Prostate gland (tissue), 2 donors: Measurements from ENCODE around the gene FRMD4B. TPM values are rescaled to one million over a fixed set of nuclear protein-coding genes. Genes with fewer than 3 reads are reported as not detected.

Experiments
- DNase-seq: peaks from one replicate; pipeline ENCODE4 v3.0.0-alpha.2; 2019; ENCODE audit warnings: low spot score
- H3K27ac ChIP-seq, 2 donors: fragments of 200-600 bp; sonication (generic); 2 replicates each; pipeline ENCODE4 v1.5.1; 2017 to 2019
- H3K27me3 ChIP-seq: fragments of 200-600 bp; sonication (generic); replicated peaks from 2 replicates; pipeline ENCODE4 v1.5.1; 2019; ENCODE audit not compliant: insufficient read depth
- H3K36me3 ChIP-seq, 2 donors: fragments of 200-600 bp; sonication (generic); 1 replicate in 1 of 2; 2 replicates in 1 of 2; pipeline versions ENCODE4 v1.5.1 to v1.8.1; 2017 to 2019
- H3K4me1 ChIP-seq: fragments of 200-600 bp; sonication (generic); replicated peaks from 2 replicates; pipeline ENCODE4 v1.5.1; 2019
- H3K4me3 ChIP-seq, 2 donors: fragments of 200-600 bp; sonication (generic); 2 replicates each; pipeline ENCODE4 v1.5.1; 2017 to 2019
- H3K9me3 ChIP-seq: fragments of 200-600 bp; sonication (generic); 2 replicates; pipeline ENCODE4 v1.5.1; 2017
- POLR2A ChIP-seq: fragments of 450-650 bp; IDR thresholded peaks from one replicate; pipeline ENCODE4 v1.6.1; 2016; ENCODE audit warnings: antibody characterized with exemption, mild to moderate bottlenecking
- POLR2AphosphoS5 ChIP-seq: sonication (generic); formaldehyde crosslinking; IDR thresholded peaks from one replicate; pipeline ENCODE4 v1.6.1; 2017; ENCODE audit warnings: antibody characterized with exemption
- WGBS: methylation state at CpG from one replicate; pipeline ENCODE4 v1.1.5; 2018; 5-methylcytosine and 5-hydroxymethylcytosine counted together
- intact Hi-C: fragments of 100-400 bp; cut with DNase I; formaldehyde crosslinking; loops from one replicate; pipeline ENCODE4 v1.14.2; 2022
- total RNA-seq, 2 donors: library from RNA; depleted of rRNA; stranded (reverse); fragments of >200 nt; gene quantifications; one replicate each; pipeline ENCODE4 v1.1.0, GENCODE V29; 2016
- TF ChIP-seq, protein P1 (sequence below), 4 experiments: fragments of 200-600 bp in 2 of 4; fragments of 450-650 bp in 2 of 4; sonication (generic) in 2 of 4; IDR thresholded peaks; 1 replicate in 3 of 4; 2 replicates in 1 of 4; pipeline ENCODE4 v1.5.1; 2016 to 2019; ENCODE audit warnings: antibody characterized with exemption in 4 of 4, mild to moderate bottlenecking in 2 of 4, moderate library complexity in 2 of 4

Gene FRMD4B
- total RNA-seq, 2 donors from 2014 or later: 31.0 to 41.4 TPM

DNA sequence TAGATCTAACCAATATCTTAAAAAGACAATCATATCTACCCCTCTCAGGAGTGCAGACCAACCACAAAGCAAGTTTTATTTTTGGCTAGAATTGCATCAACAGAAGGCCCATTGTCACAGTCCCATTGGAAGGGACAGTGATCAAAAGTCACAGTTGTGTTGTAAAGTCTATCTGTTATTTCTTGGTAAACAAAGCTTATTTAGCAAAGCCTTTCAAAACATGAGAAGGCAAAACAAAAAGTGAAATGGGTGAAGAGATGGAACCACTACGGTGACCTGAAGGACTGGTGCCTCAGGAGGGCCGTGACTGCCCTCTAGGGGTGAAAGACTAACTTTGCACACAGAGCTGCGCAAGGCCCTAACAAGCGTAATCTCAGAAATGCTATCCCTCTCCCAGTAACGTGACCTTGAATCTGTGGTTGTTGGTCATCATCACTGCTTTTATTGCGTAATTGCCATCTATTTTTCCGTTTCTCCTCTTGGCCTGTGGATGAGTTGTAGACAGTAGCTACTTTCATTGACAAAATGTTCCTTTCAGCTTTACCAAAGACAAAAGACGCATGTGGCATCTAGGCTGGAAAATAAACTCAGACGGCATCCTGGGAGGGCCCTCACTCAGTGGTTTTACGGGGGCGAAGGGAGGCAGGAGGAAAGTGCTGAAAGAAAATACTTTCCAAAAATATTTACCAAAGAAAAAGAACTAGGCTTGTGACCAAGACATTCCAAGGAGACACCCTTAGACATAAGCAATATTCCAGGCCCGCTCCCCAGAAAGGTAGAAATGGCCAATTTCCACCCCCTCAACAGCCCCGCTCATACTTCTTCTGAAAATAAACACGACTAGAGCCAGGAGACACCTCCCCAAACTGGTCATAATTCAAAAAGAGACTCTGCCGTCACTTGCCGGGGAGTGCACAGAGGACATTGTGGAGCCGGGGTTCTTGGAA, 79.4 kb downstream of the FRMD4B start:
- peak; percentile 71 for DNase-seq
- Histone ChIP-seq H3K27me3 (no peaks in the 10 kb centered on the region), H3K27ac (peak overlapping the region; percentile 36 to 43), H3K9me3 (no peaks in the 10 kb centered on the region), H3K4me3 (no peak overlapping the region), H3K4me1 (no peaks in the 10 kb centered on the region), H3K36me3 (no peaks in the 10 kb centered on the region)
- 28% methylated on average over 17 of the region's 17 CpGs for WGBS
- intact Hi-C loops: loop anchor here (5.0 kb wide), 3 partner anchors 106 to 184 kb away; partner anchors contain the start of gene LMOD3
- TF ChIP-seq, protein P1, sequence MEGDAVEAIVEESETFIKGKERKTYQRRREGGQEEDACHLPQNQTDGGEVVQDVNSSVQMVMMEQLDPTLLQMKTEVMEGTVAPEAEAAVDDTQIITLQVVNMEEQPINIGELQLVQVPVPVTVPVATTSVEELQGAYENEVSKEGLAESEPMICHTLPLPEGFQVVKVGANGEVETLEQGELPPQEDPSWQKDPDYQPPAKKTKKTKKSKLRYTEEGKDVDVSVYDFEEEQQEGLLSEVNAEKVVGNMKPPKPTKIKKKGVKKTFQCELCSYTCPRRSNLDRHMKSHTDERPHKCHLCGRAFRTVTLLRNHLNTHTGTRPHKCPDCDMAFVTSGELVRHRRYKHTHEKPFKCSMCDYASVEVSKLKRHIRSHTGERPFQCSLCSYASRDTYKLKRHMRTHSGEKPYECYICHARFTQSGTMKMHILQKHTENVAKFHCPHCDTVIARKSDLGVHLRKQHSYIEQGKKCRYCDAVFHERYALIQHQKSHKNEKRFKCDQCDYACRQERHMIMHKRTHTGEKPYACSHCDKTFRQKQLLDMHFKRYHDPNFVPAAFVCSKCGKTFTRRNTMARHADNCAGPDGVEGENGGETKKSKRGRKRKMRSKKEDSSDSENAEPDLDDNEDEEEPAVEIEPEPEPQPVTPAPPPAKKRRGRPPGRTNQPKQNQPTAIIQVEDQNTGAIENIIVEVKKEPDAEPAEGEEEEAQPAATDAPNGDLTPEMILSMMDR (IDR thresholded peaks at IDR 0.05): peak; percentile 73 to 91 (median 88)
- peak; percentile 65 for TF ChIP-seq POLR2AphosphoS5
- TF ChIP-seq POLR2A: no peak

- Histone ChIP-seq H3K36me3 (no peaks in the 10 kb centered on the region), H3K27ac (peak overlapping the region in 1 of 2 donors; percentile 19), H3K4me3 (no peak overlapping the region), H3K4me1 (no peaks in the 10 kb centered on the region), H3K27me3 (no peaks in the 10 kb centered on the region), H3K9me3 (no peaks in the 10 kb centered on the region)
- intact Hi-C loops: loop anchor here (5.0 kb wide), 3 partner anchors 107 to 183 kb away; partner anchors contain the start of gene LMOD3
- DNase-seq: no peak
- TF ChIP-seq POLR2A (no peak), POLR2AphosphoS5 (no peak)
- TF ChIP-seq, protein P1 (IDR thresholded peaks at IDR 0.05): no peak
- whole genome bisulfite sequencing: 53% methylated on average over 2 of the region's 2 CpGs
Measured at GRCh38 chr3:69305011-69305410, 80.9 kb downstream of the FRMD4B start.

DNA sequence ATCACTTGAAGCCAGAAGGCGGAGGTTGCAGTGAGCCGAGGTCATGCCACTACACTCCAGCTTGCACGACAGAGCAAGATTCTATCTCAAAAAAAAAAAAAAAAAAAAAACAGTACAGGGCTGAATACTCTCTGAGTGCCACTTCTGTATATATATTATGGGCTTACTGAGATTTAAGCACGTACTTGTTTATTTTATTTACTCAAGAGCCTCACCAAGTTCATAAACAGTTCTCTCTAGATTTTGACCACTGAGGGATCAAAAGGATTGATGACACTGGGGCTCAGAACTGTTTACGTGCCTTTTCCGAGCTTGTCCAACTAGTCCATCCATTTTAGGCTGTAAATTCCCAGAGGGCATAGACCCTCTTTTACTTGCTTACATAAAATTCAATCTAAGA, 81.5 kb downstream of the FRMD4B start:
- Histone ChIP-seq H3K4me1 (no peaks in the 10 kb centered on the region), H3K9me3 (no peaks in the 10 kb centered on the region), H3K4me3 (no peak overlapping the region), H3K27me3 (no peaks in the 10 kb centered on the region), H3K36me3 (no peaks in the 10 kb centered on the region), H3K27ac (no peak overlapping the region)
- TF ChIP-seq, protein P1 (IDR thresholded peaks at IDR 0.05): no peak
- no peak for TF ChIP-seq POLR2AphosphoS5
- TF ChIP-seq POLR2A: no peak
- WGBS: 60% methylated on average over 6 of the region's 6 CpGs
- DNase-seq: no peak
- intact Hi-C loops: no loop called here

GRCh38 chr3:69300296-69300695, 85.6 kb downstream of the FRMD4B start:
- Histone ChIP-seq H3K9me3 (no peaks in the 10 kb centered on the region), H3K27ac (no peak overlapping the region), H3K4me3 (no peak overlapping the region), H3K27me3 (no peaks in the 10 kb centered on the region), H3K4me1 (no peaks in the 10 kb centered on the region), H3K36me3 (no peaks in the 10 kb centered on the region)
- TF ChIP-seq POLR2A (no peak), POLR2AphosphoS5 (no peak)
- TF ChIP-seq, protein P1 (IDR thresholded peaks at IDR 0.05): no peak
- intact Hi-C loops: no loop called here
- DNase-seq: no peak
- 97% methylated on average over 2 of the region's 2 CpGs for WGBS
